ENCODE measurements around the gene KIR2DL1.
"Not testable (repeated sequence)": the region's sequence is repeated elsewhere in the genome, so short reads cannot be mapped to it uniquely, and the experiment has no call there.

The KIR2DL1 gene

DNA sequence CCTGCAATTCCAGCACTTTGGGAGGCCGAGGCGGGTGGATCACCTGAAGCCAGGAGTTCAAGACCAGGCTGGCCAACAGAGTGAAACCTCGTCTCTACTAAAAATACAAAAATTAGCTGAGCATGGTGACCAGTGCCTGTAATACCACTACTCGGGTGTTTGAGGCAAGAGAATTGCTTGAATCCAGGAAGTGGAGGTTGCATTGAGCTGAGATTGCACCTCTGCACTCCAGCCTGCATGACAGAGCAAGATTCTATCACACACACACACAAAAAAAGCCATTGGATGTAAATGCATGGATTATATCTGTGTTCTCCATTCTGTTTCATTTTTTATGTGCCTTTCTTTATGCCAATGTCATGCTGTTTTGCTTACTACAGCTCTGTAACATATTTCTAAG, 54.8 kb downstream of the KIR2DL1 start:
- DNase-seq = peak; percentile 15 to 57 (median 50)

DNA sequence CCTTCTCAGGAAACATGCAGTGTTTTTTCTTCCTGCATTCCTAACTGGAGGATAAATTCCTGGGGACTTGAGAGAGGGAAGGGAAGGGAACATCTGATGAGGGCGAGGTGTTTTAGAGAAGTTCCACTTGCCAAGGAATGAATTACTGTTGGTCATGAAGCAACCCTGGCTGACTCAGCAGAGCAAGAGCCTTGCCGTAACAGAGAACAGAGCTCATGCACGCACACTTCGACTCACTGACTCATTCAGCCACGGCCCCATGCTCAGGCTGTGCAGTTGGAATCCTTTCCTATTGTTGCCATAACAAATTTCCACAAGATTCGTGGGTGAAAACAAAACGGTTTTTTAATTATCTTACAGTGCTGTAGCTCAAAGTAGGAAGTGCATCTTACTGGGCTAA, 55.7 kb downstream of the KIR2DL1 start:
- peak in 3 of 4 experiments; percentile 15 to 23 (median 22) for DNase-seq

DNA sequence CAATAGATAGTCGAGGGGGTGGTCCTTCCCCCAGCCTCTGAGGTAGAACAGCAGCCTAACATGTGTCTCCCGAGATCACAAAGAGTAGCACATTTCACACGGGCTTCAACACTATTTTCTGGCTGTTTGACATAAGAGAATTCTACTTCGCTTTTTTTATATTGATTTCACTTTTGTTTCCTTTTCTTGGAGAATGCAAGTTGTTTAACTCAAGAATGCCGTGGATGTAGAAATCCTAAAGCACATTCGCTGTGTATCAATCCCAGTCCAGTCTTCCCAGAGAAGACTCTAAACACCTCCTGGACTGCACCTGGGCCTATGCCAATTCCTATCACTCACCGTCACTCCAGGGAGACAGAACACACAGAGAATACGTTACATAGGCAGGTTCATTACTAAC, 58.5 kb downstream of the KIR2DL1 start:
- DNase-seq = not testable (repeated sequence)

DNA sequence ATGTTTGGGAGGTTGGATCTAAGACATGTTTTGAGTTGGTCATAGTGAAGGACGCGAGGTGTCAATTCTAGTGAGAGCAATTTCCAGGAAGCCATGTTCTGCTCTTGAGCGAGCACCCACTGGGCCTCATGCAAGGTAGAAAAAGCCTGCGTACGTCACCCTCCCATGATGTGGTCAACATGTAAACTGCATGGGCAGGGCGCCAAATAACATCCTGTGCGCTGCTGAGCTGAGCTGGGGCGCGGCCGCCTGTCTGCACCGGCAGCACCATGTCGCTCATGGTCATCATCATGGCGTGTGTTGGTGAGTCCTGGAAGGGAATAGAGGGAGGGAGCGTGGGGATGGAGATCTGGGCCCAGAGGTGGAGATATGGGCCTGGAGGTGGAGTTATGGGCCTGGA, 62.9 kb downstream of the KIR2DL1 start, which contains the start of gene KIR2DS4:
KIR2DS4 (plus strand) TSS at position 181 of the 400 bp plus-strand sequence.
- not testable (repeated sequence) for DNase-seq

Measured in suppressor macrophage (primary cell).